GM21515 (cell line): Measurements from ENCODE around the gene ETV1.

Source experiments
- ATAC-seq: cut with Tn5 transposase; IDR thresholded peaks from one replicate; pipeline ENCODE4 v1.9.1; 2021; ENCODE audit not compliant: unreplicated experiment

The ETV1 gene

GRCh38 chr7:13987395-13987794, 2.1 kb downstream of the ETV1 start:
- no peak for ATAC-seq

GRCh38 chr7:13986208-13986607, 3.3 kb downstream of the ETV1 start:
- no peak for ATAC-seq

- no peak for ATAC-seq
These were observed 4.4 kb downstream of the ETV1 start for GRCh38 chr7:13984831-13985685.

- no peak for ATAC-seq
These were observed 5.4 kb downstream of the ETV1 start for GRCh38 chr7:13984061-13984460.

- ATAC-seq: no peak
These were observed 6.4 kb downstream of the ETV1 start for GRCh38 chr7:13982940-13983677.

- ATAC-seq: no peak
These were observed 8.4 kb downstream of the ETV1 start for GRCh38 chr7:13981070-13981469.

GRCh38 chr7:13980474-13980873, 9.0 kb downstream of the ETV1 start:
- no peak for ATAC-seq

- ATAC-seq: no peak
These were observed 9.6 kb downstream of the ETV1 start for GRCh38 chr7:13979671-13980435.

- ATAC-seq: no peak
These were observed 12.9 kb downstream of the ETV1 start for GRCh38 chr7:13976594-13976993.

- no peak for ATAC-seq
These were observed 24.4 kb downstream of the ETV1 start for GRCh38 chr7:13965077-13965476.

GRCh38 chr7:13963925-13964324, 25.5 kb downstream of the ETV1 start:
- no peak for ATAC-seq

- no peak for ATAC-seq
These were observed 34.0 kb downstream of the ETV1 start for GRCh38 chr7:13955494-13955893.

- no peak for ATAC-seq
These were observed 36.1 kb downstream of the ETV1 start for GRCh38 chr7:13953368-13953767.

GRCh38 chr7:13952921-13953320, 36.5 kb downstream of the ETV1 start:
- ATAC-seq: no peak

GRCh38 chr7:13949939-13950338, 39.5 kb downstream of the ETV1 start:
- no peak for ATAC-seq

- ATAC-seq: no peak
These were observed 40.0 kb downstream of the ETV1 start for GRCh38 chr7:13949445-13949844.

- no peak for ATAC-seq
These were observed 41.3 kb downstream of the ETV1 start for GRCh38 chr7:13948019-13948801.

- no peak for ATAC-seq
These were observed 41.9 kb downstream of the ETV1 start for GRCh38 chr7:13947535-13947934.

GRCh38 chr7:13946181-13946580, 43.3 kb downstream of the ETV1 start:
- no peak for ATAC-seq

GRCh38 chr7:13945670-13946069, 43.8 kb downstream of the ETV1 start:
- no peak for ATAC-seq

- no peak for ATAC-seq
These were observed 55.9 kb downstream of the ETV1 start for GRCh38 chr7:13933536-13933935.
